ENCODE measurements around the gene FLNA.
A peak's percentile ranks its signal among the peaks of the same experiment; 100 is the strongest.
"Not testable (repeated sequence)": the region's sequence is repeated elsewhere in the genome, so short reads cannot be mapped to it uniquely, and the experiment has no call there.

Gene FLNA

GRCh38 chrX:154374313-154375155, at the start of gene FLNA:
Gene FLNA (minus strand): TSS chrX:154374634. CDS start chrX:154371245, 3,389 bp downstream.
- peak in 1 of 3 donors; percentile 22 for DNase-seq (ENCODE audit: low read depth in 3 of 3)

- no peak for DNase-seq (ENCODE audit: low read depth in 3 of 3)
These were observed 45.9 kb upstream of the FLNA start for GRCh38 chrX:154420402-154420756.

GRCh38 chrX:154419688-154420401, 45.4 kb upstream of the FLNA start:
- no peak for DNase-seq (ENCODE audit: low read depth in 3 of 3)

- no peak for DNase-seq (ENCODE audit: low read depth in 3 of 3)
These were observed 44.8 kb upstream of the FLNA start for GRCh38 chrX:154419189-154419588.

GRCh38 chrX:154417157-154417556, 42.7 kb upstream of the FLNA start:
- DNase-seq (ENCODE audit: low read depth in 3 of 3), result no peak

GRCh38 chrX:154413142-154413541, 38.7 kb upstream of the FLNA start:
- no peak for DNase-seq (ENCODE audit: low read depth in 3 of 3)

GRCh38 chrX:154412468-154412867, 38.0 kb upstream of the FLNA start:
- DNase-seq (ENCODE audit: low read depth in 3 of 3), result no peak

GRCh38 chrX:154411981-154412340, 37.5 kb upstream of the FLNA start:
- DNase-seq (ENCODE audit: low read depth in 3 of 3), result no peak

- no peak for DNase-seq (ENCODE audit: low read depth in 3 of 3)
These were observed 34.9 kb upstream of the FLNA start, which contains the start of gene DNASE1L1 for GRCh38 chrX:154409222-154409871. Gene DNASE1L1 (minus strand): TSS chrX:154409254. CDS start chrX:154405568, 3,686 bp downstream.

- DNase-seq (ENCODE audit: low read depth in 3 of 3), result no peak
These were observed 34.3 kb upstream of the FLNA start for GRCh38 chrX:154408659-154409221.

GRCh38 chrX:154404625-154405192, 30.3 kb upstream of the FLNA start:
- DNase-seq (ENCODE audit: low read depth in 3 of 3), result no peak

GRCh38 chrX:154403858-154404257, 29.4 kb upstream of the FLNA start:
- DNase-seq (ENCODE audit: low read depth in 3 of 3), result no peak

- DNase-seq (ENCODE audit: low read depth in 3 of 3), result no peak
These were observed 28.8 kb upstream of the FLNA start for GRCh38 chrX:154403192-154403591.

GRCh38 chrX:154402622-154403127, 28.2 kb upstream of the FLNA start:
- DNase-seq (ENCODE audit: low read depth in 3 of 3), result no peak

- no peak for DNase-seq (ENCODE audit: low read depth in 3 of 3)
These were observed 27.6 kb upstream of the FLNA start for GRCh38 chrX:154401918-154402621.

GRCh38 chrX:154401045-154401799, 26.8 kb upstream of the FLNA start:
- no peak for DNase-seq (ENCODE audit: low read depth in 3 of 3)

- DNase-seq (ENCODE audit: low read depth in 3 of 3), result not testable (repeated sequence)
These were observed 26.0 kb upstream of the FLNA start for GRCh38 chrX:154400369-154400817.

- no peak for DNase-seq (ENCODE audit: low read depth in 3 of 3)
These were observed 25.3 kb upstream of the FLNA start for GRCh38 chrX:154399527-154400368.

Measured in stimulated activated CD4-positive, alpha-beta T cell treated with anti-CD3 and anti-CD28 coated beads, TNF-alpha, amount 100 ng/mL, for 48 hours (primary cell).